Vagina (tissue), 2 donors: ENCODE results near the gene CELF4.

Experiments used
- CTCF ChIP-seq, 3 experiments: fragments of 450-650 bp in 2 of 3; fragments of 200-600 bp in 1 of 3; sonication (generic) in 1 of 3; IDR thresholded peaks; one replicate each; pipeline ENCODE4 v1.5.1; 2017 to 2019; ENCODE audit warnings: antibody characterized with exemption in 3 of 3, mild to moderate bottlenecking in 2 of 3, moderate library complexity in 2 of 3
- POLR2A ChIP-seq, 2 donors: fragments of 450-650 bp; IDR thresholded peaks; one replicate each; pipeline ENCODE4 v1.6.1; 2017; ENCODE audit warnings: antibody characterized with exemption in 2 of 2, mild to moderate bottlenecking in 2 of 2, moderate library complexity in 2 of 2
- POLR2AphosphoS5 ChIP-seq, 2 donors: sonication (generic); formaldehyde crosslinking; IDR thresholded peaks; one replicate each; pipeline ENCODE4 v1.9.0; 2017; ENCODE audit warnings: antibody characterized with exemption in 2 of 2, mild to moderate bottlenecking in 2 of 2, low read depth in 1 of 2; ENCODE audit not compliant: insufficient read depth in 1 of 2

- TF ChIP-seq CTCF (IDR thresholded peaks at IDR 0.05) (no peak), POLR2A (IDR thresholded peaks at IDR 0.05) (no peak), POLR2AphosphoS5 (IDR thresholded peaks at IDR 0.05; ENCODE audit: insufficient read depth in 1 of 2, low read depth in 1 of 2) (no peak)
These were observed 145.7 kb downstream of the CELF4 start for GRCh38 chr18:37419866-37420265.
